Adrenal gland (tissue), 12 donors: ENCODE results near the gene DDX20. TPM values are rescaled to one million over a fixed set of nuclear protein-coding genes. Genes with fewer than 3 reads are reported as not detected.

ENCODE experiments used
- DNase-seq, 7 donors: peaks; one replicate each; pipeline ENCODE4 v3.0.0-alpha.2; 2019 to 2020
- H3K27ac ChIP-seq, 5 donors: fragments of 200-600 bp; sonication (generic) in 4 of 5; 1 replicate in 3 of 5; 2 replicates in 2 of 5; pipeline versions ENCODE4 v1.5.1 to v1.8.0; 2016 to 2020; ENCODE audit warnings: mild to moderate bottlenecking in 1 of 5
- H3K27me3 ChIP-seq: fragments of 200-600 bp; 2 replicates; pipeline ENCODE4 v1.8.0; 2021
- H3K36me3 ChIP-seq, 2 donors: fragments of 200-600 bp; replicated peaks in 1 of 2; 1 replicate in 1 of 2; 2 replicates in 1 of 2; pipeline versions ENCODE4 v1.5.1 to v1.8.0; 2018 to 2022
- H3K4me1 ChIP-seq, 2 donors: fragments of 200-600 bp; replicated peaks in 1 of 2; 1 replicate in 1 of 2; 2 replicates in 1 of 2; pipeline versions ENCODE4 v1.5.1 to v1.8.0; 2018 to 2021
- H3K4me3 ChIP-seq, 4 donors: fragments of 200-600 bp; sonication (generic) in 3 of 4; one replicate each; pipeline ENCODE4 v1.5.1; 2016 to 2018
- H3K9me3 ChIP-seq, 3 donors: fragments of 200-600 bp; sonication (generic) in 1 of 3; replicated peaks in 1 of 3; 1 replicate in 2 of 3; 2 replicates in 1 of 3; pipeline versions ENCODE4 v1.5.1 to v1.8.0; 2016 to 2021
- CTCF ChIP-seq, 6 experiments: fragments of 450-650 bp in 4 of 6; fragments of 200-600 bp in 2 of 6; sonication (generic) in 1 of 6; IDR thresholded peaks; 1 replicate in 5 of 6; 2 replicates in 1 of 6; pipeline versions ENCODE4 v1.5.1 to v1.8.0; 2016 to 2021; ENCODE audit warnings: antibody characterized with exemption in 6 of 6, mild to moderate bottlenecking in 2 of 6, moderate library complexity in 1 of 6
- POLR2A ChIP-seq, 2 donors: fragments of 450-650 bp; IDR thresholded peaks; one replicate each; pipeline ENCODE4 v1.6.1; 2017; ENCODE audit warnings: antibody characterized with exemption in 2 of 2, mild to moderate bottlenecking in 2 of 2, moderate library complexity in 1 of 2
- WGBS, 4 donors: extraction: QIAGEN DNeasy Blood & Tissue Kit in 2 of 4; methylation state at CpG; one replicate each; pipeline versions ENCODE4 v1.1.5 to v1.1.7; 2013 to 2017; 5-methylcytosine and 5-hydroxymethylcytosine counted together
- intact Hi-C, 2 donors: fragments of 100-400 bp; cut with DNase I; formaldehyde crosslinking; loops; one replicate each; pipeline versions ENCODE4 v1.14.1 to v1.15.0; 2022 to 2023
- polyA plus RNA-seq, 3 donors: library from polyadenylated mRNA; stranded (reverse); fragments of 200-250 nt in 2 of 3; fragments of 350-450 nt in 1 of 3; fragmentation: Illumina TruSeq in 1 of 3; extraction: RNeasy Lipid Tissue Mini Kit (QIAGEN cat#74804) in 1 of 3; gene quantifications; one replicate each; pipeline ENCODE4 v1.2.3, GENCODE V29; 2013 to 2014
- total RNA-seq, 9 donors: library from RNA; depleted of rRNA in 4 of 9; stranded (reverse); fragments of >200 nt in 4 of 9; fragments of 120-200 nt in 1 of 9; fragmentation: NEBNext Ultra II Directional in 1 of 9; extraction: Animal tissue kit (Norgen Biotek cat#: 25700) in 1 of 9; gene quantifications; one replicate each; pipeline versions ENCODE4 v1.1.0 to v1.2.4, GENCODE V29; 2013 to 2023
- donor health status: healthy with polysubstance abuse.
- donor health status: Bipolar disorder and iron deficiency.
- donor health status: DM: yes; HTN: yes; CAD: no.
- donor health status: DM: no; HTN: no; CAD: no.
- donor health status: DM: no; HTN: no; CAD: no.
- donor health status: DM: yes; HTN: yes; CAD: no.

DDX20 gene
- total and polyA plus RNA-seq, 12 donors: 6.2 to 19.9 (median 11.6) TPM

GRCh38 chr1:111745675-111746613, 9.8 kb upstream of the DDX20 start:
- no peak for DNase-seq
- Histone ChIP-seq H3K36me3 (no peaks in the 10 kb centered on the region), H3K4me3 (no peak overlapping the region), H3K27me3 (no peaks in the 10 kb centered on the region), H3K4me1 (no peaks in the 10 kb centered on the region), H3K27ac (no peak overlapping the region), H3K9me3 (no peaks in the 10 kb centered on the region)
- 92 to 93% (median 92%) methylated on average over 9 of the region's 9 CpGs for WGBS, 4 donors
- TF ChIP-seq CTCF (IDR thresholded peaks at IDR 0.05) (no peak), POLR2A (IDR thresholded peaks at IDR 0.05) (no peak)
- intact Hi-C loops: no loop called here

GRCh38 chr1:111746614-111746999, 9.1 kb upstream of the DDX20 start:
- H3K27me3 ChIP-seq: no peaks in the 10 kb centered on the region
- no peak for TF ChIP-seq POLR2A (IDR thresholded peaks at IDR 0.05)
- H3K9me3 ChIP-seq: no peaks in the 10 kb centered on the region
- no peaks in the 10 kb centered on the region for H3K36me3 ChIP-seq
- 67 to 90% (median 82%) methylated on average over 2 of the region's 2 CpGs for WGBS, 4 donors
- no peaks in the 10 kb centered on the region for H3K4me1 ChIP-seq
- no peak overlapping the region for H3K27ac ChIP-seq
- no peak overlapping the region for H3K4me3 ChIP-seq
- intact Hi-C loops: no loop called here
- DNase-seq: no peak

GRCh38 chr1:111747282-111747734, 8.4 kb upstream of the DDX20 start:
- whole genome bisulfite sequencing, 4 donors: 43 to 61% (median 52%) methylated on average over 3 of the region's 3 CpGs
- H3K4me3 ChIP-seq: no peak overlapping the region
- no peaks in the 10 kb centered on the region for H3K4me1 ChIP-seq

GRCh38 chr1:111747947-111748346, 7.8 kb upstream of the DDX20 start:
- TF ChIP-seq POLR2A (IDR thresholded peaks at IDR 0.05) (no peak), CTCF (IDR thresholded peaks at IDR 0.05) (no peak)
- Histone ChIP-seq H3K27me3 (no peaks in the 10 kb centered on the region), H3K27ac (no peak overlapping the region), H3K9me3 (no peaks in the 10 kb centered on the region), H3K4me1 (no peaks in the 10 kb centered on the region), H3K4me3 (no peak overlapping the region), H3K36me3 (no peaks in the 10 kb centered on the region)
- WGBS, 4 donors: 83 to 89% (median 85%) methylated on average over 4 of the region's 4 CpGs
- no peak for DNase-seq
- intact Hi-C loops: no loop called here

More at GRCh38 chr1:111747282-111747734, 8.4 kb upstream of the DDX20 start:
- TF ChIP-seq CTCF (IDR thresholded peaks at IDR 0.05) (peak; percentile 28 to 67 (median 54)), POLR2A (IDR thresholded peaks at IDR 0.05) (no peak)
- DNase-seq: peak; percentile 46 to 76 (median 65)
- Histone ChIP-seq H3K27ac (no peak overlapping the region), H3K36me3 (no peaks in the 10 kb centered on the region), H3K27me3 (no peaks in the 10 kb centered on the region), H3K9me3 (no peaks in the 10 kb centered on the region)
- intact Hi-C loops: no loop called here
